DOHH2 (cell line): ENCODE results near the gene SIRT7.

Experiments used
- H3F3A ChIP-seq: fragments of 200-600 bp; sonication (generic), shearing (Covaris generic); 2 replicates; pipeline ENCODE4 v1.6.0; 2016; ENCODE audit warnings: antibody characterized with exemption, mild to moderate bottlenecking; ENCODE audit not compliant: control insufficient read depth, insufficient read depth
- H3K27ac ChIP-seq: fragments of 200-600 bp; sonication (generic); 2 replicates; pipeline ENCODE4 v1.5.1; 2014; ENCODE audit warnings: low read depth, mild to moderate bottlenecking, low read length, moderate library complexity
- H3K27me3 ChIP-seq: fragments of 200-600 bp; sonication (generic); 2 replicates; pipeline ENCODE4 v1.6.1; 2014; ENCODE audit warnings: mild to moderate bottlenecking, low read length, mixed read lengths; ENCODE audit not compliant: control insufficient read depth
- H3K36me3 ChIP-seq: fragments of 200-600 bp; sonication (generic); 2 replicates; pipeline ENCODE4 v1.6.1; 2014; ENCODE audit warnings: mild to moderate bottlenecking, low read length, moderate library complexity, mixed read lengths; ENCODE audit not compliant: control insufficient read depth
- H3K4me1 ChIP-seq: fragments of 200-600 bp; sonication (generic); 2 replicates; pipeline ENCODE4 v1.6.1; 2014; ENCODE audit warnings: mild to moderate bottlenecking, low read length, mixed read lengths; ENCODE audit not compliant: control insufficient read depth
- H3K4me2 ChIP-seq: fragments of 200-600 bp; sonication (generic); 2 replicates; pipeline ENCODE4 v1.6.0; 2014; ENCODE audit warnings: mild to moderate bottlenecking, low read length, moderate library complexity
- H3K4me3 ChIP-seq: fragments of 200-600 bp; sonication (generic); 2 replicates; pipeline ENCODE4 v1.5.1; 2014; ENCODE audit warnings: mild to moderate bottlenecking, low read length, mixed read lengths
- H3K79me2 ChIP-seq: fragments of 200-600 bp; sonication (generic); 2 replicates; pipeline ENCODE4 v1.6.1; 2014; ENCODE audit warnings: mild to moderate bottlenecking, low read length, mixed read lengths; ENCODE audit not compliant: control insufficient read depth
- H3K9me2 ChIP-seq: fragments of 200-600 bp; sonication (generic); replicated peaks from 2 replicates; pipeline ENCODE4 v1.6.1; 2014; ENCODE audit warnings: mild to moderate bottlenecking, low read length, mixed read lengths; ENCODE audit not compliant: control insufficient read depth
- H3K9me3 ChIP-seq: fragments of 200-600 bp; sonication (generic); 2 replicates; pipeline ENCODE4 v1.6.1; 2014; ENCODE audit warnings: antibody characterized with exemption, low read length, mixed read lengths; ENCODE audit not compliant: control insufficient read depth, insufficient read depth
- H4K20me1 ChIP-seq: fragments of 200-600 bp; sonication (generic); 2 replicates; pipeline ENCODE4 v1.6.0; 2014; ENCODE audit warnings: low read depth, mild to moderate bottlenecking, antibody characterized with exemption, low read length, moderate library complexity; ENCODE audit not compliant: control insufficient read depth, insufficient read depth
- EZH2phosphoT487 ChIP-seq: fragments of 200-600 bp; sonication (generic); IDR thresholded peaks from 2 replicates; pipeline ENCODE4 v1.6.1; 2017; ENCODE audit warnings: borderline replicate concordance, mild to moderate bottlenecking, antibody characterized with exemption, low read length, moderate library complexity, mixed read lengths
- TF ChIP-seq, protein P1 (sequence below): fragments of 200-600 bp; sonication (generic); IDR thresholded peaks from one replicate; pipeline ENCODE4 v1.5.1; 2014; ENCODE audit warnings: antibody characterized with exemption, mild to moderate bottlenecking, low read depth, low read length; ENCODE audit not compliant: poor library complexity, severe bottlenecking

Gene SIRT7

DNA sequence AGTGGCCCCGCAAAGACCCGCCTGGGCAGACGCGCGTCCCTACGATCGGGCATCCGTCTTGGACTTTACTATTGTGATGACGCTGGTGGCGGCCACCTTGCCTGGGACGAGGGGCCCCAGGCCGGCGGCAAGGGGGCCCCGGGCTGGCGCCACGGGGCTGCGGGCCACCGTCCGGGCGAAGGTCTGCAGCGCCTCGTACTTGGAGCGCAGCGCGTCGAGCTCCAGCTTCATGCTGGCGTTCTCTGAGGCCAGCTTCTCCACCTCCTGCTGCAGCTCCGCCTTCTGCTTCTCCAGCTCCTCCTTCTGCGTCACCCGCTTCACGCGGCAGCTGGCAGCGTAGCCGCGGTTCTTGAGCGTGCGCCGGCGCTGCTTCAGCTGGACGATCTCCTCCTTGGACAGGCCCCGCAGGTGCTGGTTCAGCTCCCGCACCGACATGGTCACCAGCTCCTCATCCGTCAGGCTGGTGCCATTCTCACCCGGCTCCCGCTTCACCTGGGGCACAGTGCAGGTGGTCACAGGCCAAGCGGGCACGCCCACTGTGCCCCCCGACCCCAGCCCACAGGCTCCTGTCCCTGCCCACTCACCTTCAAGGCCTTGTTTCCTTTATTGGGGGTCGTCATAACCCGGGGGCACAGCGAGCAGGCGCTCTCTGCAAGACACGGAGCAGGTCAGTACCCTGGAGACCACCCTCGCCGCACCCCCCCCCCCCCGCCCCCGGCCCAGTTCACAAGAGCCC, 4.8 kb upstream of the SIRT7 start:
- H3K4me2 ChIP-seq, result no peak overlapping the region
- no peaks in the 10 kb centered on the region for H3K27me3 ChIP-seq
- H3K4me1 ChIP-seq, result peaks cover 32% of the 10 kb centered on the region
- TF ChIP-seq, protein P1, sequence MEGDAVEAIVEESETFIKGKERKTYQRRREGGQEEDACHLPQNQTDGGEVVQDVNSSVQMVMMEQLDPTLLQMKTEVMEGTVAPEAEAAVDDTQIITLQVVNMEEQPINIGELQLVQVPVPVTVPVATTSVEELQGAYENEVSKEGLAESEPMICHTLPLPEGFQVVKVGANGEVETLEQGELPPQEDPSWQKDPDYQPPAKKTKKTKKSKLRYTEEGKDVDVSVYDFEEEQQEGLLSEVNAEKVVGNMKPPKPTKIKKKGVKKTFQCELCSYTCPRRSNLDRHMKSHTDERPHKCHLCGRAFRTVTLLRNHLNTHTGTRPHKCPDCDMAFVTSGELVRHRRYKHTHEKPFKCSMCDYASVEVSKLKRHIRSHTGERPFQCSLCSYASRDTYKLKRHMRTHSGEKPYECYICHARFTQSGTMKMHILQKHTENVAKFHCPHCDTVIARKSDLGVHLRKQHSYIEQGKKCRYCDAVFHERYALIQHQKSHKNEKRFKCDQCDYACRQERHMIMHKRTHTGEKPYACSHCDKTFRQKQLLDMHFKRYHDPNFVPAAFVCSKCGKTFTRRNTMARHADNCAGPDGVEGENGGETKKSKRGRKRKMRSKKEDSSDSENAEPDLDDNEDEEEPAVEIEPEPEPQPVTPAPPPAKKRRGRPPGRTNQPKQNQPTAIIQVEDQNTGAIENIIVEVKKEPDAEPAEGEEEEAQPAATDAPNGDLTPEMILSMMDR, result no peak
- no peak for TF ChIP-seq EZH2phosphoT487
- H3F3A ChIP-seq, result peaks cover 4% of the 10 kb centered on the region; the same call in 1 of the 2 replicates
- peaks cover 13% of the 10 kb centered on the region for H3K36me3 ChIP-seq
- H3K27ac ChIP-seq, result no peak overlapping the region
- H3K9me2 ChIP-seq, result no peaks in the 10 kb centered on the region
- no peaks in the 10 kb centered on the region for H3K9me3 ChIP-seq
- H3K4me3 ChIP-seq, result no peak overlapping the region
- H4K20me1 ChIP-seq, result peaks cover 14% of the 10 kb centered on the region
- peaks cover 71% of the 10 kb centered on the region for H3K79me2 ChIP-seq

DNA sequence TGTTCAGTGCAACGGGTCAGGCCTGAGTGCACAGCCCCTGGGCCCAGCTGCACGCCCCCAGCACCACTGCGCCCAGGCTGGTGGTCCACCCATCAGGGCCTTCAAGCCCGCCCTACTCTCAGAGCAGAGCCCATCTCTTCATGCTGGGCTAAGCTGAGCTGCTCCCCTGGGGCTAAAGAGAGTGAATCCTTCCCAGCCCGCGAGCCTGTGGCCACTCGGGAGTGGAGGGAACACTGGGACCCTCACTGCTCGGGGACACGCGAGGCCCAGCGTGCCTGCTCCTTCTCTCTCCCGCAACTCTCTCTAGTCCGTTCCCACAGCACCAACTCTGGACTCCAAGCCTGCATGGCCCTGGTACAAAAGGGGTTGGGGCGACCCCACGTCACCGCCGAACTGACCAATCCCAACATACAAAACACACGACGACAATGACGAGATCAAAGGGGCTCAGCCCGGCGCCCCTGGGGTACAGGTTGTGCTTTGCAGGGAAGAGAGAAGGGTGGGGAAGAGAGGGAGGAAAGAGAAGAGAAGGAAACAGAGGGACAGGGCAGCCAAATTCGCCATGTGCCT, 4.1 kb upstream of the SIRT7 start:
- Histone ChIP-seq H3K79me2 (peaks cover 76% of the 10 kb centered on the region), H4K20me1 (peaks cover 17% of the 10 kb centered on the region), H3K4me1 (peaks cover 35% of the 10 kb centered on the region), H3F3A (peaks cover 4% of the 10 kb centered on the region; the same call in 1 of the 2 replicates), H3K36me3 (peaks cover 18% of the 10 kb centered on the region), H3K4me2 (no peak overlapping the region), H3K27ac (no peak overlapping the region), H3K9me3 (no peaks in the 10 kb centered on the region), H3K27me3 (no peaks in the 10 kb centered on the region), H3K9me2 (no peaks in the 10 kb centered on the region), H3K4me3 (no peak overlapping the region)
- TF ChIP-seq EZH2phosphoT487, result no peak
- TF ChIP-seq, protein P1, result no peak

DNA sequence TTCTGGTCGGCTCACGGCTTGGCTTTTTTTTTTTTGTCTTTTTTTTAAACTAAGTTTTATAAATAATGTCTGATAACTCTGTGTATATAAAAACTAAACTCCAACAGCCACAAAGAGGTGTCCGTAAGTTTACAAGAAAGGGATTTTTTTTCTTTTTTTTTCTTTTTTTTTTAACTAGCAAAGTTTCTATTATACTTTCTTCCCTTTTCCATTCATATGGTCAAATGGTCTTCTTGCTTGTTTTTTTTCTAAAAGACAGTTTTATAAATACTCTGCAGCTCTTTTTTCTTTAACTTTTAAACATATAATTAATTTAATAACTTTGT, 3.5 kb upstream of the SIRT7 start:
- H3K4me1 ChIP-seq, result peaks cover 40% of the 10 kb centered on the region
- H3K4me3 ChIP-seq, result no peak overlapping the region
- peaks cover 4% of the 10 kb centered on the region; the same call in 1 of the 2 replicates for H3F3A ChIP-seq
- no peak overlapping the region for H3K27ac ChIP-seq
- peaks cover 23% of the 10 kb centered on the region for H3K36me3 ChIP-seq
- H4K20me1 ChIP-seq, result peaks cover 21% of the 10 kb centered on the region
- H3K27me3 ChIP-seq, result no peaks in the 10 kb centered on the region
- no peaks in the 10 kb centered on the region for H3K9me2 ChIP-seq
- no peaks in the 10 kb centered on the region for H3K9me3 ChIP-seq
- peaks cover 76% of the 10 kb centered on the region for H3K79me2 ChIP-seq
- H3K4me2 ChIP-seq, result no peak overlapping the region
- no peak for TF ChIP-seq EZH2phosphoT487
- TF ChIP-seq, protein P1, result no peak
